ENCODE measurements around the gene COX7B2.

The COX7B2 gene

DNA sequence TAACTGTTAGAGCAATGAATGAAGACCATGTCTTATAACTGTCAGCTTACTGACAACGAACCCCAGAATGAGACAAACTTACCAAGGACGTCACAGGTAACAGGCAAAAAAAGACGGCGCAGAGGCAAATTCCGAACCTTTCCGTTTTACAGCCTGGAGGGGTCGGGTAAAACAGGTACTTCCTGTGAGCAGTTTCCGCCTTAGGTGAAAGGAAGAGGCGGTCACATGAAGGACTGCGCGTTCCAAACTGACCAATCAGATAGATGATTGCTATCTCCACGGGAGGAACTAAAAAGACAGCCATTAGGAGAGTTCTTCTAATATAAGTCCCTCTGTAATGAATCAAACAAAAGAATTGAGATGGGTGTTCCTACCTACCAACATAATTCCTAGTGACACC is at the start of gene COX7B2:
Gene COX7B2, minus strand, starts transcription at position 168 of the 400 bp plus-strand sequence. CDS start 174,053 bp downstream, outside the sequence.
- no peaks in the 10 kb centered on the region for H3K9me3 Mint-ChIP-seq
- H3K27me3 Mint-ChIP-seq (ENCODE audit: low read depth) = no peaks in the 10 kb centered on the region
- no peak within 1 kb of the TSS for H3K4me3 Mint-ChIP-seq
- no peak within 1 kb of the TSS for H3K27ac Mint-ChIP-seq
- H3K36me3 Mint-ChIP-seq (ENCODE audit: low read depth) = no peaks in the 10 kb centered on the region
- H3K4me1 Mint-ChIP-seq = no peaks in the 10 kb centered on the region
- TF ChIP-seq CTCF (IDR thresholded peaks at IDR 0.05; ENCODE audit: unreplicated experiment in 3 of 3) = no peak

GRCh38 chr4:46956451-46956850 is 47.4 kb upstream of the COX7B2 start:
- no peak for TF ChIP-seq CTCF (IDR thresholded peaks at IDR 0.05; ENCODE audit: unreplicated experiment in 3 of 3)
- Mint-ChIP-seq H3K36me3 (ENCODE audit: low read depth) (no peaks in the 10 kb centered on the region), H3K27me3 (ENCODE audit: low read depth) (no peaks in the 10 kb centered on the region), H3K27ac (no peak overlapping the region), H3K4me3 (no peak overlapping the region), H3K4me1 (no peaks in the 10 kb centered on the region), H3K9me3 (no peaks in the 10 kb centered on the region)

DNA sequence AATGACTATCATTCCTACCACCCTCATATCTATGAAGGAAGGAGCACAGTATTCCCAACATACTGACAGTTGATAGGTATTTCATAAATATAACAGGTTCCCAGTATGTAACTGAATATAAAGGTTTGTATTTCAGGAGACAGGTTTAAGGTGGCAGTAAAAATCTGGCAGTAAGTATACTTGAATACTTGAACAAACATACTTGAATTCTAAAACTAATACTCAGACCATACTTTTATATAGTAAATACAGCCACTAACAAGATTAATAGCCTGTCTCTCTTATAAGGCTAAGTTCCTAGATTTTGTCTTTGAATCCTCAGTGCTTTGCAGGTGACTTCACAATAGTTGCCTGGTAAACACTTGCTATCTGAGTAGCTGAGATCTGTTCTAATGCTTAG is 46.6 kb upstream of the COX7B2 start:
- Mint-ChIP-seq H3K4me1 (no peaks in the 10 kb centered on the region), H3K9me3 (no peaks in the 10 kb centered on the region), H3K27me3 (ENCODE audit: low read depth) (no peaks in the 10 kb centered on the region), H3K36me3 (ENCODE audit: low read depth) (no peaks in the 10 kb centered on the region), H3K27ac (no peak overlapping the region), H3K4me3 (no peak overlapping the region)
- no peak for TF ChIP-seq CTCF (IDR thresholded peaks at IDR 0.05; ENCODE audit: unreplicated experiment in 3 of 3)

GRCh38 chr4:46954643-46955042 is 45.6 kb upstream of the COX7B2 start:
- Mint-ChIP-seq H3K27me3 (ENCODE audit: low read depth) (no peaks in the 10 kb centered on the region), H3K4me3 (no peak overlapping the region), H3K27ac (no peak overlapping the region), H3K9me3 (no peaks in the 10 kb centered on the region), H3K4me1 (no peaks in the 10 kb centered on the region), H3K36me3 (ENCODE audit: low read depth) (no peaks in the 10 kb centered on the region)
- TF ChIP-seq CTCF (IDR thresholded peaks at IDR 0.05; ENCODE audit: unreplicated experiment in 3 of 3) = no peak

DNA sequence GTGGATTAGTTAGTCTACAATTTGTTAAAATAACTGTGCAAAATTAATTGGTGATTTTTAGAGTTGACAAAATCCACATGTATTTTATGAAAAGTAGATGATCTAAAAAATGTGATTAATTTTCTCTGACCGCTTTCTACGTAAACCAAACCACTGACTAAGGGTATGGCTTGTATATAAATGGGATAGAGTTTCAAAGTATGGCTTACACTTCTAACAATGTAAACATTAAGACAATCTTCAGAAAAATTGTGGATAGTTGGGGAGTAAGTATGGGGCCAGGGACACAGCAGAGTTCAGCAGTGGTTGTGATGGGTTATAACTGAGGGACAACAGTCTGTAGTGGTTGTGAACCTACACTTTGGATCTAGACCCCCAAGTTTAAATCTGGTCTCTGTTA is 44.5 kb upstream of the COX7B2 start:
- H3K27ac Mint-ChIP-seq = no peak overlapping the region
- no peaks in the 10 kb centered on the region for H3K36me3 Mint-ChIP-seq (ENCODE audit: low read depth)
- no peak overlapping the region for H3K4me3 Mint-ChIP-seq
- no peaks in the 10 kb centered on the region for H3K27me3 Mint-ChIP-seq (ENCODE audit: low read depth)
- no peak for TF ChIP-seq CTCF (IDR thresholded peaks at IDR 0.05; ENCODE audit: unreplicated experiment in 3 of 3)
- H3K4me1 Mint-ChIP-seq = no peaks in the 10 kb centered on the region
- no peaks in the 10 kb centered on the region for H3K9me3 Mint-ChIP-seq

- Mint-ChIP-seq H3K36me3 (ENCODE audit: low read depth) (no peaks in the 10 kb centered on the region), H3K4me3 (no peak overlapping the region), H3K27me3 (ENCODE audit: low read depth) (peaks cover 1% of the 10 kb centered on the region), H3K27ac (no peak overlapping the region), H3K9me3 (no peaks in the 10 kb centered on the region), H3K4me1 (no peaks in the 10 kb centered on the region)
- no peak for TF ChIP-seq CTCF (IDR thresholded peaks at IDR 0.05; ENCODE audit: unreplicated experiment in 3 of 3)
These were observed 43.4 kb upstream of the COX7B2 start for GRCh38 chr4:46952451-46952850.

Measured in nephron (organoid).